Activated B cell treated with CpG ODN at 0.5 μM for 24 hours (primary cell): Measurements from ENCODE around the gene PLD4. TPM values are rescaled to one million over a fixed set of nuclear protein-coding genes. Genes with fewer than 3 reads are reported as not detected.

Experiments used
- ATAC-seq: fragments of 200-7000 bp; cut with Tn5 transposase; one replicate; pipeline ENCODE4 v1.10.0; 2021; ENCODE audit warnings: low read depth, mild to moderate bottlenecking, moderate library complexity
- CTCF ChIA-PET: fragments of 350-600 bp; sonication (Branson Sonifier 250); formaldehyde crosslinking; loops from one replicate; lab custom pipeline; 2021; ENCODE audit warnings: antibody characterized with exemption; lab: Charles Lee
- POLR2A ChIA-PET: fragments of 350-600 bp; sonication (Branson Sonifier 250); formaldehyde crosslinking; loops from one replicate; lab custom pipeline; 2021; ENCODE audit warnings: antibody characterized with exemption; lab: Charles Lee
- DNase-seq: peaks from one replicate; pipeline ENCODE4 v3.0.0; 2022
- H3K27ac Mint-ChIP-seq: one replicate; pipeline ENCODE4 v1.8.0; 2020; ENCODE audit warnings: mixed read lengths
- H3K27me3 Mint-ChIP-seq: one replicate; pipeline ENCODE4 v1.8.0; 2021; ENCODE audit warnings: mixed read lengths
- H3K36me3 Mint-ChIP-seq: one replicate; pipeline ENCODE4 v1.8.0; 2021; ENCODE audit warnings: low read depth, mixed read lengths
- H3K4me1 Mint-ChIP-seq: one replicate; pipeline ENCODE4 v1.8.0; 2021; ENCODE audit warnings: mixed read lengths
- H3K4me3 Mint-ChIP-seq: one replicate; pipeline ENCODE4 v1.8.0; 2020; ENCODE audit warnings: mild to moderate bottlenecking, mixed read lengths
- H3K9me3 Mint-ChIP-seq: one replicate; pipeline ENCODE4 v1.8.0; 2020; ENCODE audit warnings: mixed read lengths
- intact Hi-C: fragments of 100-400 bp; cut with micrococcal nuclease; formaldehyde crosslinking; loops from one replicate; pipeline ENCODE4 v1.15.1; 2024
- total RNA-seq: library from RNA; stranded (reverse); gene quantifications from 2 replicates; pipeline ENCODE4 v1.2.3, GENCODE V29; 2022
- TF ChIP-seq, protein P1 (sequence below): fragments of 200-600 bp; IDR thresholded peaks from one replicate; pipeline ENCODE4 v1.8.0; 2022; ENCODE audit warnings: antibody characterized with exemption, mild to moderate bottlenecking

PLD4 gene
- total RNA-seq, 1 donor from 2014 or later, result 473 TPM

DNA sequence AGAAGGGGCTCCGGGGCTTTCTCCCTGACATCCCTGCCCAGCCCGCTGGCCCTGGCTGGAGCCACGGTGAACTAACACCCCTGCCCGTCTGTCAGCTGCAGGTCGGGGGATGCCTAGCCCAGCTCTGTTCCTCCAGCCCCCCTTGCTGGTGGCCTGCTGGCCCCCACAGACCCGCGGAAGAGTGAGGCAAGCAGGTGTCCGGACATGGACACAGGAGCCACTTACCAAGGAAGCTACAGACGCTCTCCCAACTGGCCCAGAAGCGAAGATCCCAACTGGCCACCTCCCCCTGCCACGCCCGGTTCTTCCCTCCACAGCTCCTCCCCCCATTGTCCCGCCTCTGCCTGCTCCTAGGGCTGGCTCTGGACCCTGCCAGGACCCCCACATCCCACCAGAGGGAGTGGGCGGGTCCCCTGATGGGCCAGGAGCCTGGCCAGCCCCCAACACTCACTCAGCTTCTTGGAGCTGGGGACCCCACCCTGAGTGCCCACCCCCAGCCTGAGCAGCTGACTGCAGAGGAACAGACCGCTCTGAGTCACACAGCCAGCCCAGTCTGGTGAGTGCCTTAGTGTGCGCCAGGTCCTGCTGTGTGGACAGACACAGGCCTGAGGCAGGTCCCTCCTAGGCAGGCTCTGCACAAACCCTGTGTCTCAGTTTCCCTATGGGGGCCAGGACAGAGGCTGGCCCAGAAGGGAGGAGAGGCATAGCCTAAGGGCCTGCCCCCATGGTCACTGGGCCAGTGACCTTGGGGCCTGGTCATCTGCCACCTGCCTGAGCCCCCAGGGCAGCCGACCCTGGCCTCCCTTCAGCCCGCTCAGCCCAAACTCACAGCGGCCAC, 45.8 kb downstream of the PLD4 start:
- no peak overlapping the region for H3K4me3 Mint-ChIP-seq
- H3K4me1 Mint-ChIP-seq, result peaks cover 17% of the 10 kb centered on the region
- no peak for DNase-seq
- TF ChIP-seq, protein P1, sequence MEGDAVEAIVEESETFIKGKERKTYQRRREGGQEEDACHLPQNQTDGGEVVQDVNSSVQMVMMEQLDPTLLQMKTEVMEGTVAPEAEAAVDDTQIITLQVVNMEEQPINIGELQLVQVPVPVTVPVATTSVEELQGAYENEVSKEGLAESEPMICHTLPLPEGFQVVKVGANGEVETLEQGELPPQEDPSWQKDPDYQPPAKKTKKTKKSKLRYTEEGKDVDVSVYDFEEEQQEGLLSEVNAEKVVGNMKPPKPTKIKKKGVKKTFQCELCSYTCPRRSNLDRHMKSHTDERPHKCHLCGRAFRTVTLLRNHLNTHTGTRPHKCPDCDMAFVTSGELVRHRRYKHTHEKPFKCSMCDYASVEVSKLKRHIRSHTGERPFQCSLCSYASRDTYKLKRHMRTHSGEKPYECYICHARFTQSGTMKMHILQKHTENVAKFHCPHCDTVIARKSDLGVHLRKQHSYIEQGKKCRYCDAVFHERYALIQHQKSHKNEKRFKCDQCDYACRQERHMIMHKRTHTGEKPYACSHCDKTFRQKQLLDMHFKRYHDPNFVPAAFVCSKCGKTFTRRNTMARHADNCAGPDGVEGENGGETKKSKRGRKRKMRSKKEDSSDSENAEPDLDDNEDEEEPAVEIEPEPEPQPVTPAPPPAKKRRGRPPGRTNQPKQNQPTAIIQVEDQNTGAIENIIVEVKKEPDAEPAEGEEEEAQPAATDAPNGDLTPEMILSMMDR, result no peak
- H3K9me3 Mint-ChIP-seq, result no peaks in the 10 kb centered on the region
- CTCF ChIA-PET, result interaction anchor here (0.7 kb wide), 1 partner anchor 75 kb away, joined by 3 read pairs; no protein-coding TSS in a partner anchor
- intact Hi-C loops, result no loop called here
- H3K36me3 Mint-ChIP-seq, result no peaks in the 10 kb centered on the region
- H3K27me3 Mint-ChIP-seq, result peaks cover 8% of the 10 kb centered on the region
- no peak overlapping the region for H3K27ac Mint-ChIP-seq
- no peak for ATAC-seq
- POLR2A ChIA-PET, result interaction anchor here (0.5 to 0.6 kb wide), 3 partner anchors 48 to 1873 kb away, joined by 3 to 4 read pairs (median 3); no protein-coding TSS in a partner anchor

DNA sequence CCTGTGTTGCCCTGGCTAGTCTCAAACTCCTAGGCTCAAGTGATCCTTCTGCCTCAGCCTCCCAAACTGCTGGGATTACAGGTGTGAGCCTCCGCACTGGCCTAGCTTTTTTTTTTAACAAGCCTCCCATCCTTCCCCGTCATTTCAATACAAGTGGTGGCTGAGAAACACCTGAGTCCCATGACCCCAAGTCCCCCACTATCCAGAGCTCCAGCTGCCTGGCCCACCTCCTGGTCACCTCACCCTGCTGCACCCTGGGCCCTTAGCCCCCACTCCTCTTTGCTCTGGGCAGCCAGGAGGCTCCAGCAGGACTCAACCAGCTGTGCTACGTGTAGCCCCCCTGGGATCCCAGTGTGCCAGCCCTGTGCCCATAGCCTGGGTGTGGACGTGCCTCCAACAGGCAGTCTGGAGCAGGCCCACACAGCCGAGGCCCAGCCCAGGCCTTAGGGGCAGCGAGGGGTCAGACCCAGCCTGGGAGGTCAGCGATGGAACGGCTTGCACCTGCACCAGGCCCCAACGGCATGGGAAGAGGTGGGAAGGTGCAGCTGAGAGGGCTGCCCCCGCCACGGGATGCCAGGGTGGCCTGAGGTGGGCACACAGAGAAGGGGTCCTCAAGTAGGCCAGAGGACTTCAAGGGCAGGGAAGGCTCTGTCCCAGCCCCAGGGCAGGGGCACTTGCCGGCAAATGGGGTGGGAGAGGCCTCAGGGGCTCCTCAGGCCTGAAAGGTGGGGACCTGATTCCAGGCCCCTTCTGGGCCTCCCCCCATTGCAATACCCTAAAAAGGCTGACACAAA, 47.0 kb downstream of the PLD4 start:
- POLR2A ChIA-PET, result no interaction called here
- intact Hi-C loops, result no loop called here
- Mint-ChIP-seq H3K4me3 (no peak overlapping the region), H3K36me3 (no peaks in the 10 kb centered on the region), H3K4me1 (peaks cover 23% of the 10 kb centered on the region), H3K27ac (no peak overlapping the region), H3K9me3 (no peaks in the 10 kb centered on the region), H3K27me3 (peaks cover 11% of the 10 kb centered on the region)
- CTCF ChIA-PET, result interaction anchor here (5.3 kb wide), 1 partner anchor 73 kb away, joined by 71 read pairs; no protein-coding TSS in a partner anchor
- ATAC-seq (no peak), DNase-seq (no peak)
- TF ChIP-seq, protein P1, result no peak

GRCh38 chr14:104972301-104973134, 47.8 kb downstream of the PLD4 start:
- TF ChIP-seq, protein P1, result no peak
- H3K36me3 Mint-ChIP-seq, result no peaks in the 10 kb centered on the region
- H3K27ac Mint-ChIP-seq, result no peak overlapping the region
- peaks cover 25% of the 10 kb centered on the region for H3K4me1 Mint-ChIP-seq
- DNase-seq (no peak), ATAC-seq (no peak)
- H3K9me3 Mint-ChIP-seq, result no peaks in the 10 kb centered on the region
- ChIA-PET POLR2A (no interaction called here), CTCF (interaction anchor here (5.3 kb wide), 1 partner anchor 72 kb away, joined by 71 read pairs; no protein-coding TSS in a partner anchor)
- intact Hi-C loops, result no loop called here
- H3K27me3 Mint-ChIP-seq, result peaks cover 15% of the 10 kb centered on the region
- H3K4me3 Mint-ChIP-seq, result no peak overlapping the region

GRCh38 chr14:104973135-104973384, 48.4 kb downstream of the PLD4 start:
- Mint-ChIP-seq H3K27ac (no peak overlapping the region), H3K4me3 (no peak overlapping the region), H3K9me3 (no peaks in the 10 kb centered on the region), H3K27me3 (peaks cover 17% of the 10 kb centered on the region), H3K36me3 (no peaks in the 10 kb centered on the region), H3K4me1 (peaks cover 23% of the 10 kb centered on the region)
- CTCF ChIA-PET, result interaction anchor here (5.3 kb wide), 1 partner anchor 72 kb away, joined by 71 read pairs; no protein-coding TSS in a partner anchor
- intact Hi-C loops, result no loop called here
- POLR2A ChIA-PET, result no interaction called here
- no peak for DNase-seq
- no peak for ATAC-seq
- TF ChIP-seq, protein P1, result no peak
